SU-DHL-6 (cell line): ENCODE measurements around the gene LRP1B.

Source experiments
- H2AFZ ChIP-seq: fragments of 200-600 bp; sonication (generic); 2 replicates; pipeline ENCODE4 v1.6.1; 2014; ENCODE audit warnings: low read depth, mild to moderate bottlenecking, moderate library complexity, mixed read lengths, antibody characterized with exemption, low read length; ENCODE audit not compliant: severe bottlenecking
- H3F3A ChIP-seq: fragments of 200-600 bp; shearing (Covaris generic); 2 replicates; pipeline ENCODE4 v1.6.0; 2016; ENCODE audit warnings: antibody characterized with exemption, mild to moderate bottlenecking; ENCODE audit not compliant: insufficient read depth
- H3K27ac ChIP-seq: fragments of 200-600 bp; sonication (generic); 2 replicates; pipeline ENCODE4 v1.5.1; 2016; ENCODE audit warnings: low read depth, mild to moderate bottlenecking, low read length, moderate library complexity, mixed read lengths
- H3K27me3 ChIP-seq: fragments of 200-600 bp; sonication (generic), shearing (Covaris generic); 2 replicates; pipeline ENCODE4 v1.6.0; 2014; ENCODE audit warnings: mild to moderate bottlenecking, low read length
- H3K36me3 ChIP-seq: fragments of 200-600 bp; sonication (generic); 2 replicates; pipeline ENCODE4 v1.6.1; 2014; ENCODE audit warnings: mild to moderate bottlenecking, low read length, mixed read lengths
- H3K4me2 ChIP-seq: fragments of 300-600, 200-600 bp; shearing (Covaris generic), sonication (generic); 2 replicates; pipeline ENCODE4 v1.6.0; 2014; ENCODE audit warnings: low read length, low read depth, mild to moderate bottlenecking; ENCODE audit not compliant: poor library complexity, severe bottlenecking
- H3K4me3 ChIP-seq: fragments of 200-600 bp; sonication (generic); 2 replicates; pipeline ENCODE4 v1.5.1; 2014; ENCODE audit warnings: antibody characterized with exemption, low read length, mild to moderate bottlenecking, mixed read lengths; ENCODE audit not compliant: insufficient read depth, poor library complexity, severe bottlenecking
- H3K79me2 ChIP-seq: fragments of 200-600 bp; sonication (generic); 2 replicates; pipeline ENCODE4 v1.6.1; 2014; ENCODE audit warnings: mild to moderate bottlenecking, low read length, moderate library complexity; ENCODE audit not compliant: insufficient read depth
- H3K9ac ChIP-seq: fragments of 200-600 bp; sonication (generic); 2 replicates; pipeline ENCODE4 v1.7.0; 2014; ENCODE audit warnings: mild to moderate bottlenecking, low read length
- H3K9me2 ChIP-seq: fragments of 200-600 bp; sonication (generic); replicated peaks from 2 replicates; pipeline ENCODE4 v1.6.1; 2014; ENCODE audit warnings: low read length; ENCODE audit not compliant: insufficient read depth
- H3K9me3 ChIP-seq: fragments of 200-600 bp; sonication (generic); 2 replicates; pipeline ENCODE4 v1.6.1; 2014; ENCODE audit warnings: low read length, mixed read lengths; ENCODE audit not compliant: insufficient read depth
- H4K20me1 ChIP-seq: fragments of 200-600 bp; sonication (generic); 2 replicates; pipeline ENCODE4 v1.6.1; 2014; ENCODE audit warnings: low read depth, mild to moderate bottlenecking, antibody characterized with exemption, low read length, moderate library complexity, mixed read lengths
- CTCF ChIP-seq: fragments of 200-600 bp; sonication (generic); IDR thresholded peaks from one replicate; pipeline ENCODE4 v1.5.1; 2017; ENCODE audit warnings: antibody characterized with exemption, mild to moderate bottlenecking, low read length, moderate library complexity; ENCODE audit not compliant: insufficient read depth, poor library complexity, severe bottlenecking
- EZH2phosphoT487 ChIP-seq: fragments of 200-600 bp; sonication (generic), shearing (Covaris generic); conservative IDR thresholded peaks from 2 replicates; pipeline ENCODE4 v1.6.1; 2018; ENCODE audit warnings: mild to moderate bottlenecking, antibody characterized with exemption, low read length, moderate library complexity, mixed read lengths

Gene LRP1B

GRCh38 chr2:140687825-140688224 lies 1443.0 kb downstream of the LRP1B start:
- Histone ChIP-seq H3K9ac (no peak overlapping the region), H3K79me2 (no peaks in the 10 kb centered on the region), H3K4me3 (no peak overlapping the region), H4K20me1 (no peaks in the 10 kb centered on the region), H3F3A (no peaks in the 10 kb centered on the region), H3K9me3 (no peaks in the 10 kb centered on the region), H3K27me3 (no peaks in the 10 kb centered on the region), H3K4me2 (no peak overlapping the region), H3K36me3 (no peaks in the 10 kb centered on the region), H3K27ac (no peak overlapping the region), H2AFZ (no peak overlapping the region), H3K9me2 (no peaks in the 10 kb centered on the region)
- no peak for TF ChIP-seq EZH2phosphoT487
- TF ChIP-seq CTCF, result no peak

- H3K4me2 ChIP-seq, result no peak overlapping the region
- no peak overlapping the region for H3K4me3 ChIP-seq
- H3K36me3 ChIP-seq, result no peaks in the 10 kb centered on the region
- no peaks in the 10 kb centered on the region for H3K27me3 ChIP-seq
- H3K9me3 ChIP-seq, result no peaks in the 10 kb centered on the region
- no peaks in the 10 kb centered on the region for H3F3A ChIP-seq
- TF ChIP-seq EZH2phosphoT487, result no peak
- TF ChIP-seq CTCF, result no peak
- H3K27ac ChIP-seq, result no peak overlapping the region
- H3K9ac ChIP-seq, result no peak overlapping the region
- no peaks in the 10 kb centered on the region for H3K79me2 ChIP-seq
- no peak overlapping the region for H2AFZ ChIP-seq
- H3K9me2 ChIP-seq, result no peaks in the 10 kb centered on the region
- H4K20me1 ChIP-seq, result no peaks in the 10 kb centered on the region
Observed at GRCh38 chr2:140683658-140684057, 1447.2 kb downstream of the LRP1B start.

GRCh38 chr2:140680862-140681261 lies 1450.0 kb downstream of the LRP1B start:
- Histone ChIP-seq H3K4me3 (no peak overlapping the region), H3K36me3 (no peaks in the 10 kb centered on the region), H3K9me2 (no peaks in the 10 kb centered on the region), H3K4me2 (no peak overlapping the region), H3K9me3 (no peaks in the 10 kb centered on the region), H4K20me1 (no peaks in the 10 kb centered on the region), H3K27me3 (no peaks in the 10 kb centered on the region), H3K79me2 (no peaks in the 10 kb centered on the region), H2AFZ (no peak overlapping the region), H3K9ac (no peak overlapping the region), H3F3A (no peaks in the 10 kb centered on the region), H3K27ac (no peak overlapping the region)
- TF ChIP-seq EZH2phosphoT487 (no peak), CTCF (no peak)
